Type B pancreatic cell (in vitro differentiated cells): Measurements from ENCODE around the gene LY9. TPM values are rescaled to one million over a fixed set of nuclear protein-coding genes. Genes with fewer than 3 reads are reported as not detected.

Source experiments
- DNase-seq: peaks from one replicate; pipeline ENCODE4 v3.0.0; 2021; ENCODE audit warnings: mixed read lengths; ENCODE audit not compliant: unreplicated experiment; ENCODE audit errors: extremely low spot score
- H3K27ac Mint-ChIP-seq: 2 replicates; pipeline ENCODE4 v1.8.0; 2021; ENCODE audit warnings: mild to moderate bottlenecking, mixed read lengths
- H3K27me3 Mint-ChIP-seq: 2 replicates; pipeline ENCODE4 v1.8.0; 2021; ENCODE audit warnings: mixed read lengths
- H3K36me3 Mint-ChIP-seq: 2 replicates; pipeline ENCODE4 v1.8.0; 2021; ENCODE audit warnings: mixed read lengths
- H3K4me1 Mint-ChIP-seq: one replicate; pipeline ENCODE4 v1.8.0; 2021; ENCODE audit warnings: mixed read lengths; ENCODE audit not compliant: unreplicated experiment
- H3K4me3 Mint-ChIP-seq: 2 replicates; pipeline ENCODE4 v1.8.0; 2021; ENCODE audit warnings: mild to moderate bottlenecking, mixed read lengths
- H3K9me3 Mint-ChIP-seq: 2 replicates; pipeline ENCODE4 v1.8.0; 2021; ENCODE audit warnings: mixed read lengths
- total RNA-seq: library from RNA; stranded (reverse); gene quantifications from 2 replicates; pipeline ENCODE4 v1.2.1, GENCODE V29; 2021; ENCODE audit warnings: low replicate concordance
- TF ChIP-seq, protein P1 (sequence below): fragments of 200-600 bp; sonication (generic); conservative IDR thresholded peaks from 2 replicates; pipeline ENCODE4 v1.5.0; 2021; ENCODE audit warnings: antibody characterized with exemption, mild to moderate bottlenecking

The LY9 gene
- total RNA-seq, 1 donor from 2014 or later = not detected

- no peaks in the 10 kb centered on the region for H3K9me3 Mint-ChIP-seq
- no peak overlapping the region for H3K27ac Mint-ChIP-seq
- no peak for DNase-seq
- TF ChIP-seq, protein P1, sequence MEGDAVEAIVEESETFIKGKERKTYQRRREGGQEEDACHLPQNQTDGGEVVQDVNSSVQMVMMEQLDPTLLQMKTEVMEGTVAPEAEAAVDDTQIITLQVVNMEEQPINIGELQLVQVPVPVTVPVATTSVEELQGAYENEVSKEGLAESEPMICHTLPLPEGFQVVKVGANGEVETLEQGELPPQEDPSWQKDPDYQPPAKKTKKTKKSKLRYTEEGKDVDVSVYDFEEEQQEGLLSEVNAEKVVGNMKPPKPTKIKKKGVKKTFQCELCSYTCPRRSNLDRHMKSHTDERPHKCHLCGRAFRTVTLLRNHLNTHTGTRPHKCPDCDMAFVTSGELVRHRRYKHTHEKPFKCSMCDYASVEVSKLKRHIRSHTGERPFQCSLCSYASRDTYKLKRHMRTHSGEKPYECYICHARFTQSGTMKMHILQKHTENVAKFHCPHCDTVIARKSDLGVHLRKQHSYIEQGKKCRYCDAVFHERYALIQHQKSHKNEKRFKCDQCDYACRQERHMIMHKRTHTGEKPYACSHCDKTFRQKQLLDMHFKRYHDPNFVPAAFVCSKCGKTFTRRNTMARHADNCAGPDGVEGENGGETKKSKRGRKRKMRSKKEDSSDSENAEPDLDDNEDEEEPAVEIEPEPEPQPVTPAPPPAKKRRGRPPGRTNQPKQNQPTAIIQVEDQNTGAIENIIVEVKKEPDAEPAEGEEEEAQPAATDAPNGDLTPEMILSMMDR = no peak
- H3K36me3 Mint-ChIP-seq = no peaks in the 10 kb centered on the region
- H3K4me1 Mint-ChIP-seq = no peaks in the 10 kb centered on the region
- H3K27me3 Mint-ChIP-seq = peaks cover 4% of the 10 kb centered on the region
- H3K4me3 Mint-ChIP-seq = no peak overlapping the region
These were observed 41.7 kb downstream of the LY9 start for GRCh38 chr1:160837558-160838205.

- TF ChIP-seq, protein P1 = no peak
- H3K4me1 Mint-ChIP-seq = no peaks in the 10 kb centered on the region
- H3K27ac Mint-ChIP-seq = no peak overlapping the region
- H3K27me3 Mint-ChIP-seq = peaks cover 8% of the 10 kb centered on the region
- no peaks in the 10 kb centered on the region for H3K9me3 Mint-ChIP-seq
- H3K36me3 Mint-ChIP-seq = no peaks in the 10 kb centered on the region
- no peak for DNase-seq
- no peak overlapping the region for H3K4me3 Mint-ChIP-seq
These were observed 42.9 kb downstream of the LY9 start for GRCh38 chr1:160838888-160839287.

- TF ChIP-seq, protein P1 = no peak
- Mint-ChIP-seq H3K27me3 (peaks cover 8% of the 10 kb centered on the region), H3K4me1 (no peaks in the 10 kb centered on the region), H3K4me3 (no peak overlapping the region), H3K36me3 (no peaks in the 10 kb centered on the region), H3K27ac (no peak overlapping the region), H3K9me3 (no peaks in the 10 kb centered on the region)
- no peak for DNase-seq
These were observed 43.8 kb downstream of the LY9 start for GRCh38 chr1:160839746-160840145.

GRCh38 chr1:160841079-160841478, 45.1 kb downstream of the LY9 start:
- peaks cover 5% of the 10 kb centered on the region for H3K27me3 Mint-ChIP-seq
- H3K4me1 Mint-ChIP-seq = no peaks in the 10 kb centered on the region
- H3K4me3 Mint-ChIP-seq = no peak overlapping the region
- no peaks in the 10 kb centered on the region for H3K9me3 Mint-ChIP-seq
- H3K36me3 Mint-ChIP-seq = no peaks in the 10 kb centered on the region
- no peak for DNase-seq
- no peak overlapping the region for H3K27ac Mint-ChIP-seq
- TF ChIP-seq, protein P1 = no peak

- peaks cover 5% of the 10 kb centered on the region for H3K27me3 Mint-ChIP-seq
- no peak overlapping the region for H3K27ac Mint-ChIP-seq
- no peaks in the 10 kb centered on the region for H3K36me3 Mint-ChIP-seq
- no peak overlapping the region for H3K4me3 Mint-ChIP-seq
- H3K4me1 Mint-ChIP-seq = no peaks in the 10 kb centered on the region
- DNase-seq = no peak
- no peaks in the 10 kb centered on the region for H3K9me3 Mint-ChIP-seq
- TF ChIP-seq, protein P1 = no peak
These were observed 48.7 kb downstream of the LY9 start for GRCh38 chr1:160844447-160845232.
